Natural killer cell (primary cell): Measurements from ENCODE around the gene ZNF407. TPM values are rescaled to one million over a fixed set of nuclear protein-coding genes. Genes with fewer than 3 reads are reported as not detected.

ENCODE experiments used
- ATAC-seq, 3 donors: fragments of 150-1000 bp in 2 of 3; fragments of 200-7000 bp in 1 of 3; cut with Tn5 transposase; 1 replicate in 1 of 3; 2 replicates in 2 of 3; pipeline ENCODE4 v1.10.0; 2021; ENCODE audit warnings: mild to moderate bottlenecking in 2 of 3, moderate library complexity in 2 of 3
- DNase-seq, 2 donors: peaks; one replicate each; pipeline versions ENCODE4 v3.0.0 to v3.0.0-alpha.2; 2013 to 2021; ENCODE audit warnings: mixed read lengths in 1 of 2
- H3K27ac ChIP-seq: one replicate; pipeline ENCODE4 v1.5.1; 2013; ENCODE audit warnings: mild to moderate bottlenecking, low read length
- H3K27me3 ChIP-seq: one replicate; pipeline ENCODE4 v1.6.1; 2013; ENCODE audit warnings: low read length; ENCODE audit not compliant: control insufficient read depth, insufficient read depth
- H3K36me3 ChIP-seq: one replicate; pipeline ENCODE4 v1.6.1; 2013; ENCODE audit warnings: low read length; ENCODE audit not compliant: control insufficient read depth, insufficient read depth
- H3K4me1 ChIP-seq: one replicate; pipeline ENCODE4 v1.6.1; 2013; ENCODE audit warnings: low read length; ENCODE audit not compliant: control insufficient read depth, insufficient read depth
- H3K4me3 ChIP-seq: one replicate; pipeline ENCODE4 v1.5.1; 2013; ENCODE audit warnings: low read length
- H3K9me3 ChIP-seq: one replicate; pipeline ENCODE4 v1.6.1; 2013; ENCODE audit warnings: low read length; ENCODE audit not compliant: control insufficient read depth, insufficient read depth
- H3K27ac Mint-ChIP-seq, 2 donors: one replicate each; pipeline ENCODE4 v1.8.0; 2022; ENCODE audit warnings: mild to moderate bottlenecking in 2 of 2, mixed read lengths in 2 of 2, moderate library complexity in 1 of 2
- H3K27me3 Mint-ChIP-seq, 2 donors: one replicate each; pipeline ENCODE4 v1.8.0; 2022; ENCODE audit warnings: low read depth in 2 of 2, mixed read lengths in 2 of 2
- H3K36me3 Mint-ChIP-seq: one replicate; pipeline ENCODE4 v1.8.0; 2022; ENCODE audit warnings: mixed read lengths
- H3K4me1 Mint-ChIP-seq, 2 donors: one replicate each; pipeline ENCODE4 v1.8.0; 2022; ENCODE audit warnings: mixed read lengths in 2 of 2
- H3K4me3 Mint-ChIP-seq: one replicate; pipeline ENCODE4 v1.8.0; 2022; ENCODE audit warnings: mild to moderate bottlenecking, moderate library complexity, mixed read lengths
- H3K9me3 Mint-ChIP-seq, 2 donors: one replicate each; pipeline ENCODE4 v1.8.0; 2022; ENCODE audit warnings: mixed read lengths in 2 of 2
- CTCF ChIP-seq: fragments of 200-600 bp; IDR thresholded peaks from one replicate; pipeline ENCODE4 v1.8.0; 2022; ENCODE audit warnings: antibody characterized with exemption
- WGBS: methylation state at CpG from one replicate; pipeline ENCODE4 v1.1.7; 2013; ENCODE audit warnings: missing lambda C conversion rate; ENCODE audit not compliant: insufficient coverage; 5-methylcytosine and 5-hydroxymethylcytosine counted together
- intact Hi-C: fragments of 100-400 bp; cut with micrococcal nuclease; formaldehyde crosslinking; loops from one replicate; pipeline ENCODE4 v1.14.2; 2022
- total RNA-seq, 4 donors: library from RNA; stranded (reverse); fragments of 120-200 nt in 1 of 4; gene quantifications; one replicate each; pipeline versions ENCODE4 v1.2.3 to v1.2.4, GENCODE V29; 2013 to 2022

ZNF407 gene
- total RNA-seq, 3 donors from 2014 or later (not counting 1 experiment from before 2014, with no cell fraction given) = 28.4 to 36.7 (median 36.3) TPM

- 89% methylated on average over 13 of the region's 13 CpGs for WGBS
- no peak overlapping the region for H3K27ac Mint-ChIP-seq
These were observed 36.1 kb downstream of the ZNF407 start for GRCh38 chr18:74633652-74634352.

GRCh38 chr18:74635224-74635975, 37.7 kb downstream of the ZNF407 start:
- H3K9me3 Mint-ChIP-seq = no peaks in the 10 kb centered on the region
- no peaks in the 10 kb centered on the region for H3K27me3 ChIP-seq
- peaks cover 13% of the 10 kb centered on the region for H3K4me1 ChIP-seq
- no peaks in the 10 kb centered on the region for H3K9me3 ChIP-seq
- ATAC-seq = no peak
- peaks cover 24 to 34% of the 10 kb centered on the region in 2 donors for H3K4me1 Mint-ChIP-seq
- no peak for TF ChIP-seq CTCF
- no peaks in the 10 kb centered on the region for H3K27me3 Mint-ChIP-seq
- H3K27ac Mint-ChIP-seq = no peak overlapping the region
- no peak overlapping the region for H3K4me3 Mint-ChIP-seq
- peaks cover 7% of the 10 kb centered on the region for H3K36me3 ChIP-seq
- DNase-seq = no peak
- peaks cover 11% of the 10 kb centered on the region for H3K36me3 Mint-ChIP-seq
- no peak overlapping the region for H3K27ac ChIP-seq
- intact Hi-C loops = no loop called here
- WGBS = 96% methylated on average over 15 of the region's 15 CpGs
- H3K4me3 ChIP-seq = no peak overlapping the region

More at GRCh38 chr18:74633652-74634352, 36.1 kb downstream of the ZNF407 start:
- Histone ChIP-seq H3K9me3 (no peaks in the 10 kb centered on the region), H3K4me3 (no peak overlapping the region), H3K4me1 (peaks cover 13% of the 10 kb centered on the region), H3K27ac (no peak overlapping the region), H3K27me3 (no peaks in the 10 kb centered on the region), H3K36me3 (peaks cover 7% of the 10 kb centered on the region)
- peaks cover 24 to 34% of the 10 kb centered on the region in 2 donors for H3K4me1 Mint-ChIP-seq
- no peak for ATAC-seq
- no peaks in the 10 kb centered on the region for H3K9me3 Mint-ChIP-seq
- H3K27me3 Mint-ChIP-seq = no peaks in the 10 kb centered on the region
- H3K4me3 Mint-ChIP-seq = no peak overlapping the region
- TF ChIP-seq CTCF = no peak
- peaks cover 11% of the 10 kb centered on the region for H3K36me3 Mint-ChIP-seq
- DNase-seq = no peak
- intact Hi-C loops = no loop called here

GRCh38 chr18:74637070-74637469, 39.4 kb downstream of the ZNF407 start:
- Histone ChIP-seq H3K4me3 (no peak overlapping the region), H3K9me3 (no peaks in the 10 kb centered on the region), H3K4me1 (peaks cover 5% of the 10 kb centered on the region), H3K27me3 (no peaks in the 10 kb centered on the region), H3K36me3 (peaks cover 10% of the 10 kb centered on the region), H3K27ac (no peak overlapping the region)
- intact Hi-C loops = no loop called here
- DNase-seq (no peak), ATAC-seq (no peak)
- Mint-ChIP-seq H3K27ac (no peak overlapping the region), H3K27me3 (no peaks in the 10 kb centered on the region), H3K4me1 (peaks cover 7 to 19% of the 10 kb centered on the region in 2 donors), H3K4me3 (no peak overlapping the region), H3K9me3 (no peaks in the 10 kb centered on the region), H3K36me3 (peaks cover 11% of the 10 kb centered on the region)
- 100% methylated on average over 1 of the region's 1 CpG for WGBS
- TF ChIP-seq CTCF = no peak
